Astrocyte (in vitro differentiated cells and primary cell): ENCODE measurements around the gene HAVCR2.

Experiments
- CTCF ChIP-seq: IDR thresholded peaks from 2 replicates; pipeline ENCODE4 v1.5.1; 2011; ENCODE audit warnings: low read depth, mild to moderate bottlenecking, inconsistent platforms, low read length, moderate library complexity; ENCODE audit not compliant: insufficient read depth
- EZH2 ChIP-seq: IDR thresholded peaks from 2 replicates; pipeline ENCODE4 v1.6.1; 2012; ENCODE audit warnings: mild to moderate bottlenecking, low read length, inconsistent platforms; ENCODE audit not compliant: insufficient read depth

DNA sequence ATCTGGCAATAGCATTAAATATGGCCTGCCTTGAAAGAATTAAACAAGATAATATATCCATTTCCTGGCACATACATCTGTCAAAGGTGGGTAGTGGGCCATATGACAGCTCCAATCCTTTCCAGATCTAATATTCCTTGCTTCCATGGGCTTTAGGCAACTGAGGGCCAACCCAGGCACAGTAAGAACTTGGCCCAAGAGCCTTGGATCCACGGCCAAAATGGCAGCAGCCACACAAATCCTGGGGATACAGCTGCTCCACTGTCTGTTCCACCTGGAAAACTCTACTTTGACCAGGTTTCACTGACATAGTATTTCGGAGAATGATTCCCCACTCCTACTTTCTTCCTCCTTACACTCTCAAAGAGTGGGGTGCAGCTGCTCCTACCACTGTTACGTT, 63.2 kb downstream of the HAVCR2 start:
- TF ChIP-seq EZH2: no peak
- TF ChIP-seq CTCF: no peak
